ENCODE measurements around the gene IDI2. TPM values are rescaled to one million over a fixed set of nuclear protein-coding genes. Genes with fewer than 3 reads are reported as not detected.

The IDI2 gene
- total and polyA plus RNA-seq, 12 donors, result 0.07 to 0.28 TPM; not detected in 10

GRCh38 chr10:986881-987619 is 38.6 kb downstream of the IDI2 start:
- H3K36me3 ChIP-seq (replicated peaks in 1 of 2), result no peaks in the 10 kb centered on the region
- intact Hi-C loops (cut with DNase I), result loop anchor here in 1 of 2 donors (10.0 kb wide), 1 partner anchor 52 kb away; the partner anchor contains the start of gene LARP4B
- no peaks in the 10 kb centered on the region for H3K27me3 ChIP-seq
- H3K9me3 ChIP-seq (replicated peaks in 1 of 3), result no peaks in the 10 kb centered on the region
- DNase-seq, result peak in 2 of 7 donors; percentile 29 to 55
- no peak for TF ChIP-seq CTCF (IDR thresholded peaks at IDR 0.05)
- TF ChIP-seq POLR2A (IDR thresholded peaks at IDR 0.05), result no peak
- WGBS, 4 donors, result 72 to 78% (median 76%) methylated on average over 14 of the region's 14 CpGs
- peak overlapping the region in 3 of 5 donors; percentile 86 to 94 (median 86) for H3K27ac ChIP-seq
- H3K4me3 ChIP-seq, result peak overlapping the region in 2 of 4 donors; percentile 65 to 89
- peaks cover 7 to 27% of the 10 kb centered on the region in 2 donors for H3K4me1 ChIP-seq (replicated peaks in 1 of 2)

- Histone ChIP-seq H3K4me1 (replicated peaks in 1 of 2) (peaks cover 7 to 27% of the 10 kb centered on the region in 2 donors), H3K36me3 (replicated peaks in 1 of 2) (no peaks in the 10 kb centered on the region), H3K27me3 (no peaks in the 10 kb centered on the region), H3K9me3 (replicated peaks in 1 of 3) (no peaks in the 10 kb centered on the region), H3K4me3 (no peak overlapping the region), H3K27ac (no peak overlapping the region)
- TF ChIP-seq POLR2A (IDR thresholded peaks at IDR 0.05), result no peak
- TF ChIP-seq CTCF (IDR thresholded peaks at IDR 0.05), result no peak
- 84 to 93% (median 91%) methylated on average over 7 of the region's 7 CpGs for WGBS, 4 donors
- intact Hi-C loops (cut with DNase I), result loop anchor here in 1 of 2 donors (10.0 kb wide), 1 partner anchor 51 kb away; the partner anchor contains the start of gene LARP4B
- DNase-seq, result peak in 2 of 7 donors; percentile 27 to 52
Measured at GRCh38 chr10:986137-986825, 39.4 kb downstream of the IDI2 start.

- peak in 1 of 7 donors; percentile 4 for DNase-seq
- no peaks in the 10 kb centered on the region for H3K9me3 ChIP-seq (replicated peaks in 1 of 3)
- H3K4me1 ChIP-seq (replicated peaks in 1 of 2), result peaks cover 7 to 27% of the 10 kb centered on the region in 2 donors
- H3K4me3 ChIP-seq, result no peak overlapping the region
- H3K27ac ChIP-seq, result no peak overlapping the region
- WGBS, 4 donors, result 88 to 100% (median 92%) methylated on average over 2 of the region's 2 CpGs
- intact Hi-C loops (cut with DNase I), result loop anchor here in 1 of 2 donors (10.0 kb wide), 1 partner anchor 51 kb away; the partner anchor contains the start of gene LARP4B
- no peaks in the 10 kb centered on the region for H3K36me3 ChIP-seq (replicated peaks in 1 of 2)
- no peaks in the 10 kb centered on the region for H3K27me3 ChIP-seq
- no peak for TF ChIP-seq POLR2A (IDR thresholded peaks at IDR 0.05)
- no peak for TF ChIP-seq CTCF (IDR thresholded peaks at IDR 0.05)
Measured at GRCh38 chr10:985361-985760, 40.3 kb downstream of the IDI2 start.

DNA sequence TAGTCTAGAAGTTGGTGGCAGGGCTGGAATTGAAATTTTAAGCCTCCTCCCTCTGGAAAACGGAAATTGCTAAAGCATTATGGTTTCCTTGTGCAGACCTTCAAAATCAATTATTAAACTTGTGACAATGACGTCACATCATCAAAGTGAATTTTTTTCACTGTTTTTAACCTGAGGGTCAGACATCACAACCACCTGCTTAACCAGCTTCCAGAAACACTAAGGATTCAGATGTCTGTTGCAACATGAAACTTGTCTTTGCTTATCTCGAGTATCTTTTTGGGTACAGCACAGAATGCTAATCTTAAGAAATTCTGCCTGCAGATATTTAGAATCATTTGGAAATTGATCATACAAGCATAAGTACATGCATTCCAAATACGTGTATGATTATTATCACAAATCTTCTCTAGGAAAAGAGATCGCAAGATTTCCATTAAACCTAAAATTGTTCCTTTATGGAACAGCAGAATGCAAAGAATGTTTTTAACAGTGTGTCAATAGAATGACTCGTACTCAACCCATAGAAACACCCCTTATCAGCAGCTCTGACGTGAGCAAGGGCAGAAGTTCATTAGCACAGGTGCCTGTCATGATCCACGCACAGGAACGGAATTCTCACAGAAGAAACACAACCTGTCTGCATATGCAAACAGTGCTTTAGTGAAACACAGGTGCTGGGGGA is 41.5 kb downstream of the IDI2 start:
- Histone ChIP-seq H3K4me3 (no peak overlapping the region), H3K36me3 (replicated peaks in 1 of 2) (no peaks in the 10 kb centered on the region), H3K9me3 (replicated peaks in 1 of 3) (peaks cover 0 to 1% (median 0%) of the 10 kb centered on the region in 3 donors), H3K27me3 (no peaks in the 10 kb centered on the region), H3K27ac (no peak overlapping the region), H3K4me1 (replicated peaks in 1 of 2) (peaks cover 7 to 14% of the 10 kb centered on the region in 2 donors)
- 83 to 87% (median 87%) methylated on average over 9 of the region's 9 CpGs for WGBS, 4 donors
- intact Hi-C loops (cut with DNase I), result loop anchor here in 1 of 2 donors (10.0 kb wide), 1 partner anchor 49 kb away; the partner anchor contains the start of gene LARP4B
- TF ChIP-seq CTCF (IDR thresholded peaks at IDR 0.05), result no peak
- no peak for TF ChIP-seq POLR2A (IDR thresholded peaks at IDR 0.05)
- DNase-seq, result peak in 1 of 7 donors; percentile 17

Measured in adrenal gland (tissue), 12 donors.